A673 (cell line): Measurements from ENCODE around the gene RASD2. TPM values are rescaled to one million over a fixed set of nuclear protein-coding genes. Genes with fewer than 3 reads are reported as not detected.

Source experiments
- BruUV-seq: library from RNA; stranded (reverse); fragments of 400-500 nt; replicated peaks from 2 replicates; lab custom pipeline; 2021; lab: Mats Ljungman, UMichigan
- CTCF ChIA-PET: fragments of 300-600 bp; sonication (Branson Sonifier 250); formaldehyde crosslinking; loops from one replicate; lab custom pipeline; 2022; ENCODE audit warnings: antibody characterized with exemption; lab: Charles Lee
- POLR2A ChIA-PET: fragments of 300-600 bp; sonication (Branson Sonifier 250); formaldehyde crosslinking; loops from one replicate; lab custom pipeline; 2022; ENCODE audit warnings: antibody characterized with exemption; ENCODE audit not compliant: low non-redundant PET; lab: Charles Lee
- DNase-seq: peaks from one replicate; pipeline ENCODE4 v3.0.0-alpha.2; 2015; ENCODE audit warnings: low spot score
- H3K27ac ChIP-seq: fragments of 200-600 bp; sonication (generic); 2 replicates; pipeline ENCODE4 v1.5.1; 2016; ENCODE audit warnings: mixed run types, low read depth, mild to moderate bottlenecking, mixed read lengths, antibody characterized with exemption, low read length; ENCODE audit not compliant: poor library complexity, severe bottlenecking
- H3K27me3 ChIP-seq: fragments of 200-600 bp; sonication (generic); replicated peaks from 2 replicates; pipeline ENCODE4 v1.6.1; 2017; ENCODE audit warnings: mixed run types, low read depth, mild to moderate bottlenecking, mixed read lengths, antibody characterized with exemption, low read length; ENCODE audit not compliant: insufficient read depth, poor library complexity
- H3K36me3 ChIP-seq: fragments of 200-600 bp; sonication (generic); 2 replicates; pipeline ENCODE4 v1.6.1; 2016; ENCODE audit warnings: mixed run types, mild to moderate bottlenecking, mixed read lengths, antibody characterized with exemption, low read length; ENCODE audit not compliant: insufficient read depth, poor library complexity, severe bottlenecking
- H3K4me1 ChIP-seq: fragments of 200-600 bp; sonication (generic); 2 replicates; pipeline ENCODE4 v1.6.1; 2017; ENCODE audit warnings: mixed run types, mild to moderate bottlenecking, mixed read lengths, antibody characterized with exemption, low read length; ENCODE audit not compliant: insufficient read depth, poor library complexity, severe bottlenecking
- H3K4me3 ChIP-seq: fragments of 200-600 bp; sonication (generic); 2 replicates; pipeline ENCODE4 v1.5.1; 2016; ENCODE audit warnings: low read depth, mixed run types, mild to moderate bottlenecking, mixed read lengths, low read length; ENCODE audit not compliant: poor library complexity, severe bottlenecking
- H3K9me3 ChIP-seq: fragments of 200-600 bp; sonication (generic); 2 replicates; pipeline ENCODE4 v1.6.1; 2016; ENCODE audit warnings: mixed run types, low read depth, mild to moderate bottlenecking, mixed read lengths, antibody characterized with exemption, low read length; ENCODE audit not compliant: poor library complexity, severe bottlenecking
- EZH2 ChIP-seq: fragments of 200-600 bp; sonication (generic); IDR thresholded peaks from 2 replicates; pipeline ENCODE4 v1.6.1; 2017; ENCODE audit warnings: borderline replicate concordance, low read depth, mild to moderate bottlenecking, mixed read lengths, antibody characterized with exemption, low read length; ENCODE audit not compliant: poor library complexity, severe bottlenecking
- intact Hi-C: fragments of 100-400 bp; cut with micrococcal nuclease; formaldehyde crosslinking; loops from one replicate; pipeline ENCODE4 v1.10.0; 2022; ENCODE audit not compliant: unreplicated experiment
- total RNA-seq: library from RNA; stranded (reverse); gene quantifications from 2 replicates; pipeline ENCODE4 v1.2.3, GENCODE V29; 2021
- TF ChIP-seq, protein P1 (sequence below): fragments of 300-800, 200-600 bp; sonication (generic); conservative IDR thresholded peaks from 2 replicates; pipeline ENCODE4 v1.5.1; 2017; ENCODE audit warnings: low read depth, mild to moderate bottlenecking, antibody characterized with exemption, low read length, moderate library complexity, mixed read lengths

The RASD2 gene
- total RNA-seq, 1 experiment from 2014 or later = 1.3 TPM

DNA sequence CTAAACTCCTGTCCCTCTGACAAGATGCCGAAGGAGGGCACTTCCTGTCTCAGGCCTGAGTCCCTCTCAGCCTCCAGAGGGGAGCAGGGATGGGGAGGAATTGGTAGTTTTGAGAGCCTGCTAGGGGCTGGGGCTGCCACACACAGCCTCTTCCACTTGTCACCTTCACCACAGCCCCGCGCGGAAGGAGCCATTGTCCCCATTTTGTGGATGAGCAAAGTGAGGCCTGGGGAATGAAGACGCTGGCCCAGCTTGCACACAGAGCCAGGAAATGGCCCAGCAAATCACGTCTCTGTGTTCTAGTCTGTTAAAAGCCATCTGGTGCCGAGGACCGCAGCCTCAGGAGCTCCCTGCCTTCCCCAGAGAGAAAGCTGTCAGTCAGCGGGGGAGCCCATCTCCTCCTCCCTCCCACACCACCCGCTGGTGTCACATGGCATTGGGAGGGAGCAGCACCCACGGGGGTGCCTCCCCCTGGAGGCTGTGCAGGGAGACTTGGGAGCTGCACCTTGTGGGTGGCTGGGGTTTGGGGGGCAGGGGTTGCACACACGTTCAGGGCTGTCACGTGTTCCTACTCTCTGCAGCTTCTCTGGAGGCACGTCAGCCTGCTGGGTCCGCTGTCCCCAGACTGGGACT is 34.6 kb downstream of the RASD2 start:
- intact Hi-C loops = no loop called here
- Histone ChIP-seq H3K27ac (no peak overlapping the region), H3K9me3 (no peaks in the 10 kb centered on the region), H3K27me3 (no peaks in the 10 kb centered on the region), H3K4me3 (no peak overlapping the region), H3K36me3 (no peaks in the 10 kb centered on the region), H3K4me1 (peaks cover 11% of the 10 kb centered on the region)
- BruUV-seq = no TSS peak
- ChIA-PET CTCF (interaction anchor here (0.8 to 0.9 kb wide), 2 partner anchors 144 to 224 kb away, joined by 3 read pairs; no protein-coding TSS in a partner anchor), POLR2A (no interaction called here)
- peak; percentile 65 for DNase-seq
- TF ChIP-seq, protein P1, sequence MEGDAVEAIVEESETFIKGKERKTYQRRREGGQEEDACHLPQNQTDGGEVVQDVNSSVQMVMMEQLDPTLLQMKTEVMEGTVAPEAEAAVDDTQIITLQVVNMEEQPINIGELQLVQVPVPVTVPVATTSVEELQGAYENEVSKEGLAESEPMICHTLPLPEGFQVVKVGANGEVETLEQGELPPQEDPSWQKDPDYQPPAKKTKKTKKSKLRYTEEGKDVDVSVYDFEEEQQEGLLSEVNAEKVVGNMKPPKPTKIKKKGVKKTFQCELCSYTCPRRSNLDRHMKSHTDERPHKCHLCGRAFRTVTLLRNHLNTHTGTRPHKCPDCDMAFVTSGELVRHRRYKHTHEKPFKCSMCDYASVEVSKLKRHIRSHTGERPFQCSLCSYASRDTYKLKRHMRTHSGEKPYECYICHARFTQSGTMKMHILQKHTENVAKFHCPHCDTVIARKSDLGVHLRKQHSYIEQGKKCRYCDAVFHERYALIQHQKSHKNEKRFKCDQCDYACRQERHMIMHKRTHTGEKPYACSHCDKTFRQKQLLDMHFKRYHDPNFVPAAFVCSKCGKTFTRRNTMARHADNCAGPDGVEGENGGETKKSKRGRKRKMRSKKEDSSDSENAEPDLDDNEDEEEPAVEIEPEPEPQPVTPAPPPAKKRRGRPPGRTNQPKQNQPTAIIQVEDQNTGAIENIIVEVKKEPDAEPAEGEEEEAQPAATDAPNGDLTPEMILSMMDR = peak; percentile 27; the same call in 1 of the 2 replicates
- TF ChIP-seq EZH2 = no peak

DNA sequence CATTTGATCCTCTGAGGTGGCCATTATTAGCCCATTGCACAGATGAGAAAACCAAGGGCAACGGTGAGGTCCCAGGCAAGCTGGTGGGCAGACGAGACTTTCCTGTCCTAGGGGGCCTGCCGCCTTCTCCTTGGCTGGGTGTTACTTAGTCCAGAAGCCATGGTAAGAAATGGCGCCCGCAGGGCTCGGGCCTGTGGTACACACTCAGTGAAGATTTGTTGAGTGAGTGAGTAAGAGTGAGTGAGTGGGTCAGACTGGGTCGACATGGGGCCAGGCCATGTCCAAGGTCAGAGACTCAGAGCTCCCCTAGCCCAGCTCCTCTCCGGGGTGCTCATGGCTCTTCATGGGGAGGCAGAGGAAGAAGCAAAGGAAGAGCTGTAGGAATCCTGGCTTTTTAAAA is 36.0 kb downstream of the RASD2 start:
- CTCF ChIA-PET = interaction anchor here (0.6 kb wide), 1 partner anchor 601 kb away, joined by 5 read pairs; no protein-coding TSS in a partner anchor
- H3K27me3 ChIP-seq = no peaks in the 10 kb centered on the region
- H3K4me1 ChIP-seq = peaks cover 11% of the 10 kb centered on the region
- H3K4me3 ChIP-seq = no peak overlapping the region
- no peak overlapping the region for H3K27ac ChIP-seq
- intact Hi-C loops = no loop called here
- H3K36me3 ChIP-seq = no peaks in the 10 kb centered on the region
- no peak for TF ChIP-seq EZH2
- TF ChIP-seq, protein P1 = no peak
- POLR2A ChIA-PET = no interaction called here
- H3K9me3 ChIP-seq = no peaks in the 10 kb centered on the region
- no peak for DNase-seq
- no TSS peak for BruUV-seq

DNA sequence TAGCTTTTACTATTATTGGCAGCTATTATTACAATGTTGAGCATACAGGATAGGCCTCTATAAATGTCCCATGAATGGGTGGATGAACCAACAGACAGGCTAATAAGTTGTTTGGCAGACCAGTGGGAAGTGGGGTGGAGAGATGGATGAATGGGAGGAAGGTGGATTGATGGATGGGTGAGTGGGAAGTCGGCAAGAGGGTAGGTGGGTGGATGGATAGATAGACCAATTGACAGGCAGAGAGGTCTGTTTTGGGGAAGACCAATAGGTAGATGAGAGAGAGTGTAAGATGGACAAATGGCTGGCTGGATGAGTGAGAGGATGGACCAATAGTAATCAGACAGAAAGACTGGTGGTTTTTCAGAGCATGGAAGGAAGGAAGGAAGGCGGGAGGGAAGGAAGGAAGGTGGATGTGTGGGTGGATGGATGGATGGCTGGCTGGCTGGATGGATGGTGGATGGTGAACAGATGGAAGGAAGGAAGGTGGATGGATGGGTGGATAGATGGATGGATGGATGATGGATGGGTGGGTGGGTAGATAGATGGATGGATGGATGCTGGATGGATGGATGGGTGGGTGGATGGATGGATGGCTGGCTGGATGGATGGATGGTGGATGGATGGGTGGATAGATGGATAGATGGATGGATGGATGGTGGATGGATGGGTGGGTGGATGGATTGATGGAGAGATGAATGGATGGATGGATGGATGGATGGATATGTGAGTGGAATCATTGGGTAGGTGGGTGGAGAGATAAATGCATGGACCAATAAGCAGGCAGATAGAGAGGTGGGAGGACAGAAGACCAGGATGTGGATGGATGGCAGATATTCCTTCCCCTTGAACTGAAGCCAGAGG is 37.4 kb downstream of the RASD2 start:
- TF ChIP-seq, protein P1 = no peak
- TF ChIP-seq EZH2 = no peak
- no TSS peak for BruUV-seq
- CTCF ChIA-PET = no interaction called here

More for the DNA sequence above, 37.4 kb downstream of the RASD2 start:
- H3K27me3 ChIP-seq = no peaks in the 10 kb centered on the region
- H3K9me3 ChIP-seq = no peaks in the 10 kb centered on the region
- peaks cover 11% of the 10 kb centered on the region for H3K4me1 ChIP-seq
- no peak overlapping the region for H3K27ac ChIP-seq
- POLR2A ChIA-PET = no interaction called here
- no peaks in the 10 kb centered on the region for H3K36me3 ChIP-seq
- DNase-seq = no peak
- intact Hi-C loops = no loop called here
- H3K4me3 ChIP-seq = no peak overlapping the region
